Progenitor cell of endocrine pancreas (in vitro differentiated cells): ENCODE data around the gene EEF2K. TPM values are rescaled to one million over a fixed set of nuclear protein-coding genes. Genes with fewer than 3 reads are reported as not detected.

Experiments used
- DNase-seq: peaks from one replicate; pipeline ENCODE4 v3.0.0; 2021; ENCODE audit warnings: low spot score; ENCODE audit not compliant: unreplicated experiment
- H3K27ac Mint-ChIP-seq: 2 replicates; pipeline ENCODE4 v1.8.0; 2021; ENCODE audit warnings: mild to moderate bottlenecking, moderate library complexity, mixed read lengths
- H3K27me3 Mint-ChIP-seq: 2 replicates; pipeline ENCODE4 v1.8.0; 2021; ENCODE audit warnings: mixed read lengths
- H3K36me3 Mint-ChIP-seq: 2 replicates; pipeline ENCODE4 v1.8.0; 2022; ENCODE audit warnings: mixed read lengths; ENCODE audit not compliant: insufficient read depth
- H3K4me1 Mint-ChIP-seq: 2 replicates; pipeline ENCODE4 v1.8.0; 2021; ENCODE audit warnings: low read depth, mixed read lengths
- H3K4me3 Mint-ChIP-seq: 2 replicates; pipeline ENCODE4 v1.8.0; 2021; ENCODE audit warnings: low read depth, mild to moderate bottlenecking, moderate library complexity, mixed read lengths
- H3K9me3 Mint-ChIP-seq: 2 replicates; pipeline ENCODE4 v1.8.0; 2021; ENCODE audit warnings: low read depth, mixed read lengths
- CTCF ChIP-seq: fragments of 200-600 bp; sonication (generic); IDR thresholded peaks from one replicate; pipeline ENCODE4 v1.5.0; 2021; ENCODE audit warnings: antibody characterized with exemption, mild to moderate bottlenecking; ENCODE audit not compliant: unreplicated experiment
- total RNA-seq: library from RNA; stranded (reverse); gene quantifications from 2 replicates; pipeline ENCODE4 v1.2.1, GENCODE V29; 2021

Gene EEF2K
- total RNA-seq, 1 donor from 2014 or later: 15.4 TPM

GRCh38 chr16:22296225-22297113, 90.4 kb downstream of the EEF2K start:
- Mint-ChIP-seq H3K4me1 (peaks cover 11% of the 10 kb centered on the region), H3K27me3 (no peaks in the 10 kb centered on the region), H3K4me3 (peak overlapping the region; percentile 93), H3K36me3 (no peaks in the 10 kb centered on the region), H3K27ac (peak overlapping the region; percentile 99), H3K9me3 (no peaks in the 10 kb centered on the region)
- no peak for TF ChIP-seq CTCF
- no peak for DNase-seq

GRCh38 chr16:22297114-22297870, 91.2 kb downstream of the EEF2K start, which contains the start of gene POLR3E:
POLR3E (plus strand) TSS chr16:22297409; CDS start chr16:22302969, 5,560 bp downstream.
- peak; percentile 90 for TF ChIP-seq CTCF
- H3K9me3 Mint-ChIP-seq: no peaks in the 10 kb centered on the region
- peaks cover 3% of the 10 kb centered on the region for H3K36me3 Mint-ChIP-seq
- H3K27me3 Mint-ChIP-seq: no peaks in the 10 kb centered on the region
- peak; percentile 100 for DNase-seq
- peak within 1 kb of the TSS; percentile 93 for H3K4me3 Mint-ChIP-seq
- H3K27ac Mint-ChIP-seq: peak within 1 kb of the TSS; percentile 99
- H3K4me1 Mint-ChIP-seq: peaks cover 8% of the 10 kb centered on the region

- Mint-ChIP-seq H3K4me3 (peak overlapping the region; percentile 93), H3K27me3 (no peaks in the 10 kb centered on the region), H3K4me1 (peaks cover 8% of the 10 kb centered on the region), H3K27ac (peak overlapping the region; percentile 99), H3K36me3 (peaks cover 6% of the 10 kb centered on the region), H3K9me3 (no peaks in the 10 kb centered on the region)
- TF ChIP-seq CTCF: no peak
- peak; percentile 52 for DNase-seq
These were observed 92.0 kb downstream of the EEF2K start for GRCh38 chr16:22297871-22298733.

- no peak overlapping the region for H3K4me3 Mint-ChIP-seq
- H3K4me1 Mint-ChIP-seq: peaks cover 8% of the 10 kb centered on the region
- no peak for TF ChIP-seq CTCF
- H3K9me3 Mint-ChIP-seq: no peaks in the 10 kb centered on the region
- no peak for DNase-seq
- H3K36me3 Mint-ChIP-seq: peaks cover 9% of the 10 kb centered on the region
- H3K27me3 Mint-ChIP-seq: no peaks in the 10 kb centered on the region
- peak overlapping the region; percentile 68 for H3K27ac Mint-ChIP-seq
These were observed 93.0 kb downstream of the EEF2K start for GRCh38 chr16:22299036-22299435.
